CD4-positive, alpha-beta memory T cell (primary cell): ENCODE data around the gene EDC4. TPM values are rescaled to one million over a fixed set of nuclear protein-coding genes. Genes with fewer than 3 reads are reported as not detected.
A peak's percentile ranks its signal among the peaks of the same experiment; 100 is the strongest.

ENCODE experiments used
- CTCF ChIA-PET: fragments of 350-600 bp; sonication (Branson Sonifier 250); formaldehyde crosslinking; loops from one replicate; lab custom pipeline; 2021; ENCODE audit warnings: inconsistent platforms; ENCODE audit not compliant: partially characterized antibody; lab: Charles Lee
- POLR2A ChIA-PET: fragments of 350-600 bp; sonication (Branson Sonifier 250); formaldehyde crosslinking; loops from one replicate; lab custom pipeline; 2021; ENCODE audit not compliant: partially characterized antibody; lab: Charles Lee
- DNase-seq, 5 donors: peaks; one replicate each; pipeline versions ENCODE4 v3.0.0 to v3.0.0-alpha.2; 2020 to 2022; ENCODE audit warnings: mixed read lengths in 1 of 5
- H3K27ac ChIP-seq: one replicate; pipeline ENCODE4 v1.7.0; 2013; ENCODE audit warnings: low read depth, low read length
- H3K27me3 ChIP-seq: 2 replicates; pipeline ENCODE4 v1.7.0; 2013; ENCODE audit warnings: mild to moderate bottlenecking, low read length, moderate library complexity; ENCODE audit not compliant: insufficient read depth
- H3K36me3 ChIP-seq: 2 replicates; pipeline ENCODE4 v1.7.0; 2013; ENCODE audit warnings: mild to moderate bottlenecking, low read length, moderate library complexity; ENCODE audit not compliant: insufficient read depth
- H3K4me1 ChIP-seq: 2 replicates; pipeline ENCODE4 v1.7.0; 2013; ENCODE audit warnings: mild to moderate bottlenecking, low read length, moderate library complexity; ENCODE audit not compliant: insufficient read depth
- H3K4me3 ChIP-seq, 2 donors: one replicate each; pipeline ENCODE4 v1.7.0; 2013; ENCODE audit warnings: low read length in 2 of 2, mild to moderate bottlenecking in 1 of 2
- H3K9me3 ChIP-seq, 2 donors: one replicate each; pipeline ENCODE4 v1.7.0; 2013; ENCODE audit warnings: low read length in 2 of 2, control low read depth in 1 of 2; ENCODE audit not compliant: control insufficient read depth in 1 of 2
- H3K27ac Mint-ChIP-seq, 7 donors: one replicate each; pipeline ENCODE4 v1.8.0; 2020 to 2021; ENCODE audit warnings: mixed read lengths in 7 of 7, mild to moderate bottlenecking in 6 of 7, inconsistent platforms in 3 of 7, moderate library complexity in 3 of 7
- H3K27me3 Mint-ChIP-seq, 2 donors: one replicate each; pipeline ENCODE4 v1.8.0; 2020 to 2021; ENCODE audit warnings: mixed read lengths in 2 of 2
- H3K36me3 Mint-ChIP-seq, 2 donors: one replicate each; pipeline ENCODE4 v1.8.0; 2020 to 2021; ENCODE audit warnings: mixed read lengths in 2 of 2, inconsistent platforms in 1 of 2, mild to moderate bottlenecking in 1 of 2
- H3K4me1 Mint-ChIP-seq, 4 donors: one replicate each; pipeline ENCODE4 v1.8.0; 2020 to 2021; ENCODE audit warnings: mixed read lengths in 4 of 4, mild to moderate bottlenecking in 1 of 4
- H3K4me3 Mint-ChIP-seq, 8 donors: one replicate each; pipeline ENCODE4 v1.8.0; 2020 to 2021; ENCODE audit warnings: mixed read lengths in 8 of 8, mild to moderate bottlenecking in 7 of 8, moderate library complexity in 6 of 8, inconsistent platforms in 3 of 8
- H3K9me3 Mint-ChIP-seq, 8 donors: one replicate each; pipeline ENCODE4 v1.8.0; 2020 to 2021; ENCODE audit warnings: mixed read lengths in 8 of 8, mild to moderate bottlenecking in 5 of 8, inconsistent platforms in 3 of 8, moderate library complexity in 1 of 8
- intact Hi-C: fragments of 100-400 bp; cut with micrococcal nuclease; formaldehyde crosslinking; loops from one replicate; pipeline ENCODE4 v1.15.1; 2023
- polyA plus RNA-seq, 2 donors: library from polyadenylated mRNA; unstranded; fragments of 300-500 nt; fragmentation: Illumina TruSeq; gene quantifications; one replicate each; pipeline ENCODE4 v1.2.3, GENCODE V29; 2021
- total RNA-seq, 2 experiments: library from RNA; stranded (reverse); gene quantifications; one replicate each; pipeline ENCODE4 v1.2.3, GENCODE V29; 2021

EDC4 gene
- total and polyA plus RNA-seq, 4 experiments from 2014 or later, result 18.5 to 144 (median 89.4) TPM

GRCh38 chr16:67847064-67847861, 25.6 kb upstream of the EDC4 start, which contains the start of gene CENPT:
CENPT (minus strand) TSS chr16:67847693; CDS start chr16:67833859, 13,834 bp downstream.
- POLR2A ChIA-PET, result interaction anchor here (1.2 to 5.2 kb wide), 8 partner anchors 18 to 187 kb away, joined by 3 to 44 read pairs (median 6); partner anchors contain the start of genes ACD, EDC4, GFOD2 and PARD6A
- intact Hi-C loops, result no loop called here
- H3K4me3 ChIP-seq, result peak within 1 kb of the TSS; percentile 86 to 90
- no peaks in the 10 kb centered on the region for H3K36me3 ChIP-seq
- Mint-ChIP-seq H3K27ac (peak within 1 kb of the TSS; percentile 84 to 98 (median 92)), H3K9me3 (peaks cover 0 to 2% (median 0%) of the 10 kb centered on the region in 8 donors), H3K4me3 (peak within 1 kb of the TSS; percentile 87 to 94 (median 89)), H3K27me3 (no peaks in the 10 kb centered on the region), H3K4me1 (peaks cover 31 to 53% (median 44%) of the 10 kb centered on the region in 4 donors), H3K36me3 (peaks cover 0 to 15% of the 10 kb centered on the region in 2 donors)
- no peaks in the 10 kb centered on the region for H3K27me3 ChIP-seq
- peaks cover 46% of the 10 kb centered on the region for H3K4me1 ChIP-seq
- CTCF ChIA-PET, result interaction anchor here (1.1 to 2.1 kb wide), 6 partner anchors 9 to 366 kb away, joined by 3 to 8 read pairs (median 5); partner anchors contain the start of genes ATP6V0D1 and NRN1L
- H3K9me3 ChIP-seq, result no peaks in the 10 kb centered on the region
- peak in 1 of 5 donors; percentile 55 for DNase-seq
- peak within 1 kb of the TSS; percentile 80 for H3K27ac ChIP-seq

GRCh38 chr16:67848118-67848517, 24.7 kb upstream of the EDC4 start:
- no peak for DNase-seq
- H3K27ac ChIP-seq, result peak overlapping the region; percentile 80
- Mint-ChIP-seq H3K27ac (peak overlapping the region in 6 of 7 donors; percentile 70 to 92 (median 84)), H3K4me1 (peaks cover 31 to 48% (median 40%) of the 10 kb centered on the region in 4 donors), H3K9me3 (peaks cover 0 to 1% (median 0%) of the 10 kb centered on the region in 8 donors), H3K27me3 (no peaks in the 10 kb centered on the region), H3K36me3 (peaks cover 0 to 8% of the 10 kb centered on the region in 2 donors), H3K4me3 (peak overlapping the region; percentile 83 to 91 (median 87))
- H3K27me3 ChIP-seq, result no peaks in the 10 kb centered on the region
- H3K4me1 ChIP-seq, result peaks cover 46% of the 10 kb centered on the region
- ChIA-PET POLR2A (interaction anchor here (0.7 to 1.5 kb wide), 4 partner anchors 14 to 188 kb away, joined by 3 to 6 read pairs (median 3); partner anchors contain the start of gene ACD), CTCF (interaction anchor here (0.6 to 1.6 kb wide), 3 partner anchors 32 to 327 kb away, joined by 3 to 5 read pairs (median 3); no protein-coding TSS in a partner anchor)
- H3K36me3 ChIP-seq, result no peaks in the 10 kb centered on the region
- intact Hi-C loops, result no loop called here
- H3K4me3 ChIP-seq, result no peak overlapping the region
- H3K9me3 ChIP-seq, result no peaks in the 10 kb centered on the region

- intact Hi-C loops, result no loop called here
- Mint-ChIP-seq H3K4me1 (peaks cover 21 to 39% (median 35%) of the 10 kb centered on the region in 4 donors), H3K9me3 (no peaks in the 10 kb centered on the region), H3K27ac (no peak overlapping the region), H3K27me3 (no peaks in the 10 kb centered on the region), H3K4me3 (no peak overlapping the region), H3K36me3 (peaks cover 0 to 7% of the 10 kb centered on the region in 2 donors)
- Histone ChIP-seq H3K27me3 (no peaks in the 10 kb centered on the region), H3K9me3 (no peaks in the 10 kb centered on the region), H3K36me3 (no peaks in the 10 kb centered on the region), H3K27ac (no peak overlapping the region), H3K4me3 (no peak overlapping the region), H3K4me1 (peaks cover 22% of the 10 kb centered on the region)
- CTCF ChIA-PET, result no interaction called here
- POLR2A ChIA-PET, result no interaction called here
- no peak for DNase-seq
Measured at GRCh38 chr16:67853670-67854069, 19.2 kb upstream of the EDC4 start.

DNA sequence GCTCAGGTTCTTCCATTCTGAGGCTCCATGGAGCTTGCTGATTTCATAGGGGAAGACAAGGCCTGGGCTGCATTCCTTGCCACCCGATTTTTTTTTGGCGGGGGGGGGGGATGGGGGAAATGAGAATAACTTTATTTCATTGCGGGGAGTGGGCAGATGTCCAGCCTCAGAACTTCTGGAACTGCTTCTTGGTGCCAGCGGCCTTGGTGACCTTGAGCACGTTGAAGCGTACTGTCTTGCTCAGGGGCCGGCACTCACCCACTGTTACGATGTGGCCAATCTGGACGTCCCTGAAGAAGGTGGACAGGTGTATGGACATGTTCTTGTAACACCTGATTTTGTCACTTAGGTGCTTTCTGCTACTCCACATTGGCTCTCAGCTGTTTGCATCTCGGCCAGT, 17.1 kb upstream of the EDC4 start:
- Histone ChIP-seq H3K4me1 (peaks cover 24% of the 10 kb centered on the region), H3K4me3 (no peak overlapping the region), H3K36me3 (peaks cover 4% of the 10 kb centered on the region), H3K27me3 (no peaks in the 10 kb centered on the region), H3K27ac (no peak overlapping the region), H3K9me3 (no peaks in the 10 kb centered on the region)
- intact Hi-C loops, result no loop called here
- peaks cover 0 to 8% of the 10 kb centered on the region in 2 donors for H3K36me3 Mint-ChIP-seq
- no peak overlapping the region for H3K4me3 Mint-ChIP-seq
- H3K27ac Mint-ChIP-seq, result peak overlapping the region in 3 of 7 donors; percentile 10 to 50 (median 19)
- ChIA-PET POLR2A (interaction anchor here (0.6 to 1.4 kb wide), 2 partner anchors 10 to 13 kb away, joined by 3 to 5 read pairs; no protein-coding TSS in a partner anchor), CTCF (interaction anchor here (0.5 to 3.9 kb wide), 5 partner anchors 9 to 44 kb away, joined by 3 to 17 read pairs (median 3); partner anchors contain the start of gene NUTF2)
- peaks cover 20 to 41% (median 31%) of the 10 kb centered on the region in 4 donors for H3K4me1 Mint-ChIP-seq
- no peak for DNase-seq
- no peaks in the 10 kb centered on the region for H3K27me3 Mint-ChIP-seq
- no peaks in the 10 kb centered on the region for H3K9me3 Mint-ChIP-seq

DNA sequence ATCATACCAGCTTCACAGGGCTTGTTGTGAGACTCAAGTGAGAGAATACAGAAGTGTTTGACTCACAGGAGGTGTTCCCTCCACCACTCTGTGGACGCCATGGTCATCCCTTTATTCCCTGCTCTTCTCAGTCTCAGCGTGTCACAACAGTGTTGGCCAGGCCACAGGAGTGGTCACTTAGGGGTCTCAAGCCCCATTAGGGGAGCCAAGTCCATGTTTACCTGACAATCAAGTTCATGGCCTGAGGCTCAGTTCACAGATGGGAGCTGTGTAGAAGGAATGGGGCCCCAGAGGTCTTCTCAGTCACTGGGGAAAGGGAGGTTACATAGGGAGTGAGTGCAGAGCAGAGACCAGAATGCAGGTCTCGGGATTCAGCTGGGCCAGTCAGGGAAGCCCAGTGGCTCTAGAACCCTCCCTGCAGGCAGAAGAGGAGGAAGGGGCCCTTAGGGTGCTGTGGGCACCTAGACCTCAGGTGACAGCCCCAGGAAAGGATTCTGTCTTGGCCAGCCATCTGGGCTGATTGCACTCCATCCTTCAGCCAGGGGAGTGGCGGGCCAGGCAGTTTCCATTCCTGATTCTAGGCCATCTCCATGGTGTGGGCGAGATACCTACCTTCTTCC, 15.8 kb upstream of the EDC4 start:
- Mint-ChIP-seq H3K4me1 (peaks cover 24 to 51% (median 35%) of the 10 kb centered on the region in 4 donors), H3K9me3 (no peaks in the 10 kb centered on the region), H3K36me3 (peaks cover 0 to 16% of the 10 kb centered on the region in 2 donors), H3K27ac (peak overlapping the region; percentile 35 to 95 (median 91)), H3K27me3 (no peaks in the 10 kb centered on the region), H3K4me3 (no peak overlapping the region)
- Histone ChIP-seq H3K27ac (peak overlapping the region; percentile 43), H3K4me3 (no peak overlapping the region), H3K9me3 (no peaks in the 10 kb centered on the region), H3K36me3 (peaks cover 14% of the 10 kb centered on the region), H3K4me1 (peaks cover 24% of the 10 kb centered on the region), H3K27me3 (no peaks in the 10 kb centered on the region)
- ChIA-PET POLR2A (interaction anchor here (0.9 kb wide), 1 partner anchor 27 kb away, joined by 3 read pairs; no protein-coding TSS in a partner anchor), CTCF (interaction anchor here (1.5 to 3.9 kb wide), 3 partner anchors 11 to 41 kb away, joined by 3 to 17 read pairs (median 3); partner anchors contain the start of gene NUTF2)
- intact Hi-C loops, result no loop called here
- no peak for DNase-seq

DNA sequence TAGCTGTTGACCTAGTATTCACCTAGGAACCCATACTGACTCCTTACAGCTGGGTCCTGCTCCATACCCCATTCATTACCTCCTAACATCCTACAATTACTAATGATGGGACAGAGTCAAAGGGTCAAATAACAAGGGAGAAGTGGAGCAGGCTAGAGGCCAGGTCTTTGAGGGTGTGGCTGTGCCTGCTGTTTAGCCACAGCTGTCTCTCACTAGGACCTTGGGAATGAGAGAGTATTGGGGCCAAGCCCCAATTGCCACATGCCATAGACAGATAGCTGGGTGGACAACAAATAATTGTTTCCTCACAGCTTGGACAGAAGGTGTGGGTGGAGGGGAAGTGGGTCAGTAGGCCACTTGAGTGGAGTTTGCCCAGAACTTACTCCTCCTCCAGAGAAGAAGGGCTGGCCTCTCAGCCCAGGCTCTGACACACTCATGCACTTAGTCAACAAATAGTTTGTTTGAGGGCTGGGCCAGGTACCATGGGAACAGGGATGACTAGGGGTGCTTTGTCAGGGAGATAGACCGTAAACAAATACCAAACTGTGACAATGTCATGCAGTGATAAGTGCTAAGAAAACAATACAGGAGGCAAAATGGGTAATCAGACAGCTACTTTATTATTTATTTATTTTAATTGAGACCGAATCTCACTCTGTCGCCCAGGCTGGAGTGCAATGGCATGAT, 15.2 kb upstream of the EDC4 start:
- no peaks in the 10 kb centered on the region for H3K9me3 ChIP-seq
- peaks cover 14% of the 10 kb centered on the region for H3K36me3 ChIP-seq
- H3K4me3 Mint-ChIP-seq, result peak overlapping the region in 2 of 8 donors; percentile 16 to 57
- peak overlapping the region; percentile 43 for H3K27ac ChIP-seq
- peak; percentile 34 to 84 (median 54) for DNase-seq
- H3K27me3 ChIP-seq, result no peaks in the 10 kb centered on the region
- peaks cover 0 to 16% of the 10 kb centered on the region in 2 donors for H3K36me3 Mint-ChIP-seq
- no peaks in the 10 kb centered on the region for H3K9me3 Mint-ChIP-seq
- intact Hi-C loops, result no loop called here
- POLR2A ChIA-PET, result interaction anchor here (0.9 kb wide), 1 partner anchor 26 kb away, joined by 3 read pairs; no protein-coding TSS in a partner anchor
- no peaks in the 10 kb centered on the region for H3K27me3 Mint-ChIP-seq
- H3K4me1 Mint-ChIP-seq, result peaks cover 24 to 56% (median 37%) of the 10 kb centered on the region in 4 donors
- peaks cover 24% of the 10 kb centered on the region for H3K4me1 ChIP-seq
- H3K4me3 ChIP-seq, result no peak overlapping the region
- peak overlapping the region in 6 of 7 donors; percentile 77 to 95 (median 92) for H3K27ac Mint-ChIP-seq
- CTCF ChIA-PET, result interaction anchor here (1.5 to 3.9 kb wide), 2 partner anchors 26 to 42 kb away, joined by 3 to 17 read pairs; no protein-coding TSS in a partner anchor
